IMR-90 (cell line): Measurements from ENCODE around the gene USP26.

Experiments
- CEBPB ChIP-seq: IDR thresholded peaks from 2 replicates; pipeline ENCODE4 v1.6.1; 2012; ENCODE audit warnings: low read depth, low read length, improper control_type of control experiment
- CHD1 ChIP-seq: IDR thresholded peaks from 2 replicates; pipeline ENCODE4 v1.6.1; 2012; ENCODE audit warnings: low read depth, low read length, improper control_type of control experiment
- CTCF ChIP-seq: conservative IDR thresholded peaks from 2 replicates; pipeline ENCODE4 v1.5.1; 2012; ENCODE audit warnings: mild to moderate bottlenecking, low read depth, low read length, improper control_type of control experiment
- POLR2A ChIP-seq: IDR thresholded peaks from 2 replicates; pipeline ENCODE4 v1.6.1; 2012; ENCODE audit warnings: mild to moderate bottlenecking, low read depth, low read length
- RFX5 ChIP-seq: IDR thresholded peaks from 2 replicates; pipeline ENCODE4 v1.8.0; 2012; ENCODE audit warnings: low read depth, mild to moderate bottlenecking, low read length, moderate library complexity
- USF2 ChIP-seq: fragments of 150-350 bp; IDR thresholded peaks from 2 replicates; pipeline ENCODE4 v1.6.1; 2017; ENCODE audit warnings: mild to moderate bottlenecking, antibody characterized with exemption, low read length, low read depth

GRCh38 chrX:132983496-132983895, 113.4 kb downstream of the USP26 start:
- no peak for TF ChIP-seq CTCF
- no peak for TF ChIP-seq POLR2A
- TF ChIP-seq USF2, result no peak
- no peak for TF ChIP-seq RFX5
- no peak for TF ChIP-seq CEBPB
- TF ChIP-seq CHD1, result no peak
